CD14-positive monocyte (primary cell): ENCODE results near the gene PCDH15. TPM values are rescaled to one million over a fixed set of nuclear protein-coding genes. Genes with fewer than 3 reads are reported as not detected.

Source experiments
- DNase-seq, 3 donors: peaks; one replicate each; pipeline ENCODE4 v3.0.0-alpha.2; 2011 to 2022
- H2AFZ ChIP-seq: 2 replicates; pipeline ENCODE4 v1.6.0; 2012; ENCODE audit warnings: mild to moderate bottlenecking, low read depth, low read length, inconsistent platforms; ENCODE audit not compliant: insufficient read depth, poor library complexity, severe bottlenecking
- H3K27ac ChIP-seq, 2 donors: 1 replicate in 1 of 2; 2 replicates in 1 of 2; pipeline ENCODE4 v1.5.1; 2012 to 2013; ENCODE audit warnings: low read length in 2 of 2, control low read depth in 1 of 2, inconsistent platforms in 1 of 2, low read depth in 1 of 2, mild to moderate bottlenecking in 1 of 2
- H3K27me3 ChIP-seq, 2 donors: one replicate each; pipeline versions ENCODE4 v1.6.0 to v1.6.1; 2011 to 2013; ENCODE audit warnings: low read length in 2 of 2; ENCODE audit not compliant: control insufficient read depth in 2 of 2, insufficient read depth in 2 of 2
- H3K36me3 ChIP-seq, 2 donors: replicated peaks in 1 of 2; 1 replicate in 1 of 2; 2 replicates in 1 of 2; pipeline versions ENCODE4 v1.5.1 to v1.6.1; 2012 to 2013; ENCODE audit warnings: low read length in 2 of 2, control low read depth in 1 of 2, inconsistent platforms in 1 of 2, mild to moderate bottlenecking in 1 of 2; ENCODE audit not compliant: insufficient read depth in 2 of 2, control insufficient read depth in 1 of 2
- H3K4me1 ChIP-seq, 2 donors: 1 replicate in 1 of 2; 2 replicates in 1 of 2; pipeline versions ENCODE4 v1.5.1 to v1.6.1; 2012 to 2013; ENCODE audit warnings: low read length in 2 of 2, control low read depth in 1 of 2, inconsistent platforms in 1 of 2, mild to moderate bottlenecking in 1 of 2, moderate library complexity in 1 of 2; ENCODE audit not compliant: insufficient read depth in 2 of 2, control insufficient read depth in 1 of 2
- H3K4me2 ChIP-seq: replicated peaks from 2 replicates; pipeline ENCODE3; 2012; ENCODE audit warnings: low read length, moderate library complexity, mild to moderate bottlenecking; ENCODE audit not compliant: poor library complexity, severe bottlenecking; ENCODE audit errors: extremely low read depth
- H3K4me3 ChIP-seq, 3 experiments: fragments of 200-600 bp in 1 of 3; sonication (generic) in 1 of 3; replicated peaks in 1 of 3; 1 replicate in 2 of 3; 2 replicates in 1 of 3; pipeline ENCODE4 v1.5.1; 2011 to 2013; ENCODE audit warnings: low read length in 3 of 3, mild to moderate bottlenecking in 3 of 3, control low read depth in 2 of 3, low read depth in 2 of 3, inconsistent platforms in 1 of 3, moderate library complexity in 1 of 3
- H3K79me2 ChIP-seq: 2 replicates; pipeline ENCODE4 v1.6.0; 2012; ENCODE audit warnings: mild to moderate bottlenecking, control low read depth, inconsistent platforms, low read length, moderate library complexity; ENCODE audit not compliant: insufficient read depth
- H3K9ac ChIP-seq: 2 replicates; pipeline ENCODE4 v1.6.0; 2017; ENCODE audit warnings: low read length, mild to moderate bottlenecking; ENCODE audit not compliant: insufficient read depth, poor library complexity, severe bottlenecking
- H3K9me3 ChIP-seq, 2 donors: replicated peaks in 1 of 2; 1 replicate in 1 of 2; 2 replicates in 1 of 2; pipeline versions ENCODE4 v1.5.1 to v1.6.1; 2012 to 2013; ENCODE audit warnings: low read length in 2 of 2, control low read depth in 1 of 2; ENCODE audit not compliant: control insufficient read depth in 1 of 2, insufficient read depth in 1 of 2
- H4K20me1 ChIP-seq: 2 replicates; pipeline ENCODE4 v1.6.0; 2012; ENCODE audit warnings: mild to moderate bottlenecking, low read length, control low read depth, moderate library complexity; ENCODE audit not compliant: insufficient read depth
- H3K27ac Mint-ChIP-seq, 7 donors: one replicate each; pipeline ENCODE4 v1.8.0; 2020; ENCODE audit warnings: mild to moderate bottlenecking in 7 of 7, mixed read lengths in 7 of 7, moderate library complexity in 6 of 7, inconsistent platforms in 2 of 7
- H3K27me3 Mint-ChIP-seq, 3 donors: one replicate each; pipeline ENCODE4 v1.8.0; 2021 to 2022; ENCODE audit warnings: low read depth in 3 of 3, mild to moderate bottlenecking in 3 of 3, mixed read lengths in 3 of 3, moderate library complexity in 3 of 3, inconsistent platforms in 1 of 3
- H3K36me3 Mint-ChIP-seq, 2 donors: one replicate each; pipeline ENCODE4 v1.8.0; 2020; ENCODE audit warnings: mixed read lengths in 2 of 2, inconsistent platforms in 1 of 2, mild to moderate bottlenecking in 1 of 2
- H3K4me1 Mint-ChIP-seq: one replicate; pipeline ENCODE4 v1.8.0; 2020; ENCODE audit warnings: mild to moderate bottlenecking, mixed read lengths
- H3K4me3 Mint-ChIP-seq, 2 donors: one replicate each; pipeline ENCODE4 v1.8.0; 2020; ENCODE audit warnings: mild to moderate bottlenecking in 2 of 2, mixed read lengths in 2 of 2, moderate library complexity in 1 of 2
- H3K9me3 Mint-ChIP-seq, 7 donors: one replicate each; pipeline ENCODE4 v1.8.0; 2020 to 2022; ENCODE audit warnings: mixed read lengths in 7 of 7, mild to moderate bottlenecking in 6 of 7, moderate library complexity in 6 of 7, inconsistent platforms in 2 of 7
- WGBS: methylation state at CpG from one replicate; pipeline ENCODE4 v1.1.5; 2013; ENCODE audit warnings: missing lambda C conversion rate; ENCODE audit not compliant: insufficient coverage; 5-methylcytosine and 5-hydroxymethylcytosine counted together
- intact Hi-C, 2 donors: fragments of 100-400 bp; cut with micrococcal nuclease; formaldehyde crosslinking; loops; one replicate each; pipeline versions ENCODE4 v1.15.0 to v1.15.1; 2023
- polyA plus RNA-seq, 3 donors: library from polyadenylated mRNA; depleted of rRNA in 1 of 3; unstranded in 2 of 3; stranded (reverse) in 1 of 3; fragments of 300-500 nt in 2 of 3; fragments of >200 nt in 1 of 3; fragmentation: Illumina TruSeq in 2 of 3; gene quantifications; 1 replicate in 2 of 3; 2 replicates in 1 of 3; pipeline ENCODE4 v1.2.3, GENCODE V29; 2012 to 2021
- TF ChIP-seq, protein P1 (sequence below): fragments of 200-600 bp; IDR thresholded peaks from one replicate; pipeline ENCODE4 v1.8.0; 2022; ENCODE audit warnings: antibody characterized with exemption, mild to moderate bottlenecking

The PCDH15 gene
- polyA plus RNA-seq, 3 donors, result not detected

DNA sequence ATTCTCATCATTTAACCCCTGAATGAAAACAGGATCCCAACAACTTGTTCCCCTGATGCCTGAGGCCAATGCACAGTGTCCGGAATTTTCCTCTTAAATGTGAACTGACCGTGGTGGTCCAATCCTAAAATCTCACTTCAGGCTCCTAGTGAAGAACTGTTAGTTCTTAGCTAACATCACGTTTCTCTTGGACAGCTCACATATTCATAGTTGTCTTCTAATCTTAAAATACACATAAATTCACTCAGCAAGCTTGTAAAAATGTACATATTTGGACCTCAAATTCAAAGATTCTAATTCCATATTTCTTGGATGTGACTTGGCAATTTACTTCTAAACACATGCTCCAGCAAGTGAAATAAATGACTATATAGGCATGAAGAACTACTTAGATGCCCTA is 297.2 kb downstream of the PCDH15 start:
- Histone ChIP-seq H3K9me3 (no peaks in the 10 kb centered on the region), H3K9ac (no peak overlapping the region), H3K27me3 (no peaks in the 10 kb centered on the region), H3K27ac (no peak overlapping the region), H3K4me2 (no peak overlapping the region), H3K79me2 (no peaks in the 10 kb centered on the region), H4K20me1 (no peaks in the 10 kb centered on the region), H3K4me3 (no peak overlapping the region), H3K4me1 (no peaks in the 10 kb centered on the region), H3K36me3 (no peaks in the 10 kb centered on the region), H2AFZ (no peak overlapping the region)
- TF ChIP-seq, protein P1, sequence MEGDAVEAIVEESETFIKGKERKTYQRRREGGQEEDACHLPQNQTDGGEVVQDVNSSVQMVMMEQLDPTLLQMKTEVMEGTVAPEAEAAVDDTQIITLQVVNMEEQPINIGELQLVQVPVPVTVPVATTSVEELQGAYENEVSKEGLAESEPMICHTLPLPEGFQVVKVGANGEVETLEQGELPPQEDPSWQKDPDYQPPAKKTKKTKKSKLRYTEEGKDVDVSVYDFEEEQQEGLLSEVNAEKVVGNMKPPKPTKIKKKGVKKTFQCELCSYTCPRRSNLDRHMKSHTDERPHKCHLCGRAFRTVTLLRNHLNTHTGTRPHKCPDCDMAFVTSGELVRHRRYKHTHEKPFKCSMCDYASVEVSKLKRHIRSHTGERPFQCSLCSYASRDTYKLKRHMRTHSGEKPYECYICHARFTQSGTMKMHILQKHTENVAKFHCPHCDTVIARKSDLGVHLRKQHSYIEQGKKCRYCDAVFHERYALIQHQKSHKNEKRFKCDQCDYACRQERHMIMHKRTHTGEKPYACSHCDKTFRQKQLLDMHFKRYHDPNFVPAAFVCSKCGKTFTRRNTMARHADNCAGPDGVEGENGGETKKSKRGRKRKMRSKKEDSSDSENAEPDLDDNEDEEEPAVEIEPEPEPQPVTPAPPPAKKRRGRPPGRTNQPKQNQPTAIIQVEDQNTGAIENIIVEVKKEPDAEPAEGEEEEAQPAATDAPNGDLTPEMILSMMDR, result no peak
- Mint-ChIP-seq H3K4me3 (no peak overlapping the region), H3K27ac (no peak overlapping the region), H3K27me3 (no peaks in the 10 kb centered on the region), H3K4me1 (no peaks in the 10 kb centered on the region), H3K36me3 (no peaks in the 10 kb centered on the region), H3K9me3 (peaks cover 0 to 5% (median 2%) of the 10 kb centered on the region in 7 donors)
- intact Hi-C loops, result no loop called here
- no peak for DNase-seq
- 83% methylated on average over 2 of the region's 3 CpGs for WGBS

DNA sequence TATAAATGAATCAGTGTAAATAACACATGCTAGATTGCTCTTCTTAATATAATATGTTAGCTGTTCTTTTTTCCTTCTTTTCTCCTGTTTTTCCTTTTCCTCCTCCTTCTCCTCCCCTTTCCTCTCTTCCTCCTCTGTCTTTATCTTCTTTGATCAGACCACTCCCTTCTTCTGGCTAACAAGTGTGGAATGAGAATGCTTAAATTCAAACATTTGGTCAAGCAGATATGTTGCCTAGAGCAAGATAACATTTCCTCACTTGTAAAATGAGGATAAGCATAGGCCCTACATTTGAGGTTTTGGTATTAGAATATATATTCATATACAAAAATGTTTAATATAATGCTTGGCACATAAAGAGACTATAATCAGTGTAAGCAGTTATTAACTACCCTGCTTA is 299.1 kb downstream of the PCDH15 start:
- TF ChIP-seq, protein P1, result no peak
- Histone ChIP-seq H2AFZ (no peak overlapping the region), H3K27me3 (no peaks in the 10 kb centered on the region), H3K4me1 (no peaks in the 10 kb centered on the region), H3K9ac (no peak overlapping the region), H3K9me3 (peaks cover under 1 to 1% of the 10 kb centered on the region in 2 donors), H3K36me3 (no peaks in the 10 kb centered on the region), H3K4me2 (no peak overlapping the region), H3K27ac (no peak overlapping the region), H3K4me3 (no peak overlapping the region), H4K20me1 (no peaks in the 10 kb centered on the region), H3K79me2 (no peaks in the 10 kb centered on the region)
- H3K4me3 Mint-ChIP-seq, result no peak overlapping the region
- H3K4me1 Mint-ChIP-seq, result no peaks in the 10 kb centered on the region
- no peaks in the 10 kb centered on the region for H3K36me3 Mint-ChIP-seq
- H3K27me3 Mint-ChIP-seq, result no peaks in the 10 kb centered on the region
- intact Hi-C loops, result no loop called here
- H3K9me3 Mint-ChIP-seq, result peaks cover 1 to 5% (median 3%) of the 10 kb centered on the region in 7 donors
- DNase-seq, result no peak
- H3K27ac Mint-ChIP-seq, result no peak overlapping the region
